OCI-LY1 (cell line): Measurements from ENCODE around the gene STX11.

ENCODE experiments used
- H2AFZ ChIP-seq: fragments of 200-600 bp; sonication (generic), shearing (Covaris generic); 2 replicates; pipeline ENCODE4 v1.6.0; 2014; ENCODE audit warnings: antibody characterized with exemption, mild to moderate bottlenecking, low read length
- H3F3A ChIP-seq: fragments of 200-600 bp; sonication (generic), shearing (Covaris generic); 2 replicates; pipeline ENCODE4 v1.6.0; 2014; ENCODE audit warnings: mild to moderate bottlenecking, antibody characterized with exemption, low read length, moderate library complexity; ENCODE audit not compliant: insufficient read depth
- H3K27ac ChIP-seq: fragments of 200-600 bp; sonication (generic); 2 replicates; pipeline ENCODE4 v1.5.1; 2014; ENCODE audit warnings: low read length, mixed run types, mild to moderate bottlenecking, low read depth; ENCODE audit not compliant: poor library complexity, severe bottlenecking
- H3K27me3 ChIP-seq: fragments of 200-600 bp; sonication (generic); 2 replicates; pipeline ENCODE4 v1.6.0; 2014; ENCODE audit warnings: antibody characterized with exemption, mild to moderate bottlenecking, low read length, moderate library complexity; ENCODE audit not compliant: insufficient read depth
- H3K36me3 ChIP-seq: fragments of 200-600 bp; sonication (generic); 2 replicates; pipeline ENCODE4 v1.6.1; 2014; ENCODE audit warnings: mild to moderate bottlenecking, antibody characterized with exemption, low read length, moderate library complexity, mixed read lengths; ENCODE audit not compliant: insufficient read depth
- H3K4me1 ChIP-seq: fragments of 200-600 bp; sonication (generic); 2 replicates; pipeline ENCODE4 v1.5.1; 2014; ENCODE audit warnings: mild to moderate bottlenecking, low read length, moderate library complexity; ENCODE audit not compliant: insufficient read depth, severe bottlenecking
- H3K4me2 ChIP-seq: fragments of 200-600 bp; sonication (generic), shearing (Covaris generic); 2 replicates; pipeline ENCODE4 v1.6.1; 2014; ENCODE audit warnings: low read length
- H3K4me3 ChIP-seq: fragments of 200-600 bp; sonication (generic); 2 replicates; pipeline ENCODE4 v1.5.1; 2014; ENCODE audit warnings: low read length, low read depth, mild to moderate bottlenecking, mixed read lengths; ENCODE audit not compliant: poor library complexity, severe bottlenecking
- H3K79me2 ChIP-seq: fragments of 200-600 bp; shearing (Covaris generic); 2 replicates; pipeline ENCODE4 v1.6.1; 2016; ENCODE audit warnings: mixed run types, low read length, mixed read lengths; ENCODE audit not compliant: insufficient read depth
- H3K9ac ChIP-seq: fragments of 200-600 bp; sonication (generic), shearing (Covaris generic); 2 replicates; pipeline ENCODE4 v1.6.1; 2014; ENCODE audit warnings: mild to moderate bottlenecking, low read length, mixed read lengths
- H3K9me2 ChIP-seq: fragments of 200-600 bp; sonication (generic), shearing (Covaris generic); 2 replicates; pipeline ENCODE4 v1.6.1; 2014; ENCODE audit warnings: low read depth, mild to moderate bottlenecking, low read length, mixed read lengths
- H3K9me3 ChIP-seq: fragments of 200-600 bp; shearing (Covaris generic); 2 replicates; pipeline ENCODE4 v1.6.1; 2014; ENCODE audit warnings: low read length, mixed read lengths
- H4K20me1 ChIP-seq: fragments of 200-600 bp; sonication (generic), shearing (Covaris generic); 2 replicates; pipeline ENCODE4 v1.6.0; 2016; ENCODE audit warnings: mild to moderate bottlenecking, low read length; ENCODE audit not compliant: insufficient read depth
- EZH2 ChIP-seq: fragments of 200-600 bp; sonication (generic), shearing (Covaris generic); IDR thresholded peaks from 2 replicates; pipeline ENCODE4 v1.8.0; 2017; ENCODE audit warnings: borderline replicate concordance, mixed run types, mild to moderate bottlenecking, antibody characterized with exemption, low read length, moderate library complexity, mixed read lengths
- TF ChIP-seq, protein P1 (sequence below): fragments of 200-600 bp; sonication (generic), shearing (Covaris generic); IDR thresholded peaks from 2 replicates; pipeline ENCODE4 v1.5.1; 2017; ENCODE audit warnings: mild to moderate bottlenecking, antibody characterized with exemption, low read length, moderate library complexity, mixed read lengths

Gene STX11

DNA sequence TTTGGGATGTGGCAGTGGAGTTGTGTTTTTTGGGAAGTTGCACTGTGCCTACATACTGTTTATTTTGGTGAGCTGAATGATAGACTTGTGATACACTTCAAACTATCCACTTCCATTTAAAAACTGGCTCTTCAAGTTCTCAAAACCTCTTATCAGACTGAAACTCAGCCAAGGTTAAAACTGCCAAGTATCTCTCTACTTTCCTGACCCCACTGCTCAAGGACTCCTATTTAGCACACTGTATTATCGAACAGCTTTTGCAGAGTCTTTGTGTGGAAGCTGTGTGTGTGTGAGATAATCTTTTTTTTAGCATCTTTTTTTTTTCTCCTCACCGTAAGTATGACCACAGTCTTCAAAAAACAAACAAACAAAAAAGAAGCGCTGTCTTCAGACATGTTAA is 21.1 kb downstream of the STX11 start:
- H3F3A ChIP-seq: no peaks in the 10 kb centered on the region
- no peaks in the 10 kb centered on the region for H3K9me3 ChIP-seq
- no peak overlapping the region for H3K4me2 ChIP-seq
- H2AFZ ChIP-seq: no peak overlapping the region
- no peaks in the 10 kb centered on the region for H3K36me3 ChIP-seq
- no peaks in the 10 kb centered on the region for H3K27me3 ChIP-seq
- H3K9ac ChIP-seq: no peak overlapping the region
- no peaks in the 10 kb centered on the region for H4K20me1 ChIP-seq
- H3K79me2 ChIP-seq: no peaks in the 10 kb centered on the region
- no peaks in the 10 kb centered on the region for H3K4me1 ChIP-seq
- TF ChIP-seq EZH2: no peak
- TF ChIP-seq, protein P1, sequence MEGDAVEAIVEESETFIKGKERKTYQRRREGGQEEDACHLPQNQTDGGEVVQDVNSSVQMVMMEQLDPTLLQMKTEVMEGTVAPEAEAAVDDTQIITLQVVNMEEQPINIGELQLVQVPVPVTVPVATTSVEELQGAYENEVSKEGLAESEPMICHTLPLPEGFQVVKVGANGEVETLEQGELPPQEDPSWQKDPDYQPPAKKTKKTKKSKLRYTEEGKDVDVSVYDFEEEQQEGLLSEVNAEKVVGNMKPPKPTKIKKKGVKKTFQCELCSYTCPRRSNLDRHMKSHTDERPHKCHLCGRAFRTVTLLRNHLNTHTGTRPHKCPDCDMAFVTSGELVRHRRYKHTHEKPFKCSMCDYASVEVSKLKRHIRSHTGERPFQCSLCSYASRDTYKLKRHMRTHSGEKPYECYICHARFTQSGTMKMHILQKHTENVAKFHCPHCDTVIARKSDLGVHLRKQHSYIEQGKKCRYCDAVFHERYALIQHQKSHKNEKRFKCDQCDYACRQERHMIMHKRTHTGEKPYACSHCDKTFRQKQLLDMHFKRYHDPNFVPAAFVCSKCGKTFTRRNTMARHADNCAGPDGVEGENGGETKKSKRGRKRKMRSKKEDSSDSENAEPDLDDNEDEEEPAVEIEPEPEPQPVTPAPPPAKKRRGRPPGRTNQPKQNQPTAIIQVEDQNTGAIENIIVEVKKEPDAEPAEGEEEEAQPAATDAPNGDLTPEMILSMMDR: no peak
- no peaks in the 10 kb centered on the region for H3K9me2 ChIP-seq
- H3K4me3 ChIP-seq: no peak overlapping the region
- H3K27ac ChIP-seq: no peak overlapping the region

DNA sequence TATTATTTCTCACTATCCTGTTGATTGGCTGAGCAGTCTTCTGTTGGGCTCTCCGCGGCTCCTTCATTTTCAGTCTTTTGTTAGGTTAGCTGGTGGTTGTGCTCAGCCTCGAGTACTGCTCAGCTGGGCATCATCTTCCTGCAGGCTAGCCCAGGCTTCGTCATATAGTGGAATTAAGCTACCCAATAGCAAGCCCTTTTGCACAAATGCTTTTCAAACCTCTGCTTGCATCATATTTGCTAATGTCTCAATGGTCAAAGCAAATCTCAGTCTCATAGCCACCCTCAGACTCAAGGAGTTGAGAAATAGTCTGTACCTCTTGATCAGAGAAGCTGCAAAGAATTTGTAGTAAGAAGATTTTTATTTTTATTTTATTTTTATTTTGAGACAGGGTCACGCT is 23.7 kb downstream of the STX11 start:
- H3K4me2 ChIP-seq: no peak overlapping the region

DNA sequence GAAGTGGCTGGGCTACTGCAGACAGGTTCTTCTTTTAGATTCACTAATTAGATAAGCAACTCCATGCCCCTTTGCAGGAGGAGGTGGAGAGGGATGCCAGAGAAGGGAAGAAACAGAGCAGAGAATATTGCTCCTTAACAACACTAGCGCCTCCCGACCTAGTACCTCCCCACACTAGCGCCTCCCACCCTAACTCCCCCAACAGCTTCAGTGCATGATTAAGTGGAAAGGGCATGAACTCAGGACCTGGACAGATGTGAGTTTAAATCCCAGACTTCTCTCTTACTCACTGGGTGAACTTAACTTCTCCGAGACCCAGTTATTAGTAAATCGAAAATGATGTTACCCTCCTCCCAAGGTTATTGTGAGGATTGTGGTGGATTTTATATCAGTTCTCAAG is 25.7 kb downstream of the STX11 start:
- Histone ChIP-seq H3K9me2 (no peaks in the 10 kb centered on the region), H3K27me3 (no peaks in the 10 kb centered on the region), H3K79me2 (no peaks in the 10 kb centered on the region), H3K4me3 (no peak overlapping the region), H3K4me2 (no peak overlapping the region), H3K4me1 (no peaks in the 10 kb centered on the region), H3F3A (no peaks in the 10 kb centered on the region), H3K36me3 (no peaks in the 10 kb centered on the region), H4K20me1 (no peaks in the 10 kb centered on the region), H2AFZ (no peak overlapping the region), H3K27ac (no peak overlapping the region), H3K9ac (no peak overlapping the region), H3K9me3 (no peaks in the 10 kb centered on the region)
- TF ChIP-seq EZH2: no peak

More for the DNA sequence above, 23.7 kb downstream of the STX11 start:
- H3F3A ChIP-seq: no peaks in the 10 kb centered on the region
- H3K27ac ChIP-seq: no peak overlapping the region
- H4K20me1 ChIP-seq: no peaks in the 10 kb centered on the region
- no peaks in the 10 kb centered on the region for H3K79me2 ChIP-seq
- no peak for TF ChIP-seq EZH2
- TF ChIP-seq, protein P1: no peak
- no peaks in the 10 kb centered on the region for H3K36me3 ChIP-seq
- H3K4me1 ChIP-seq: no peaks in the 10 kb centered on the region
- no peak overlapping the region for H2AFZ ChIP-seq
- no peaks in the 10 kb centered on the region for H3K9me3 ChIP-seq
- H3K9ac ChIP-seq: no peak overlapping the region
- H3K9me2 ChIP-seq: no peaks in the 10 kb centered on the region
- no peaks in the 10 kb centered on the region for H3K27me3 ChIP-seq
- no peak overlapping the region for H3K4me3 ChIP-seq

DNA sequence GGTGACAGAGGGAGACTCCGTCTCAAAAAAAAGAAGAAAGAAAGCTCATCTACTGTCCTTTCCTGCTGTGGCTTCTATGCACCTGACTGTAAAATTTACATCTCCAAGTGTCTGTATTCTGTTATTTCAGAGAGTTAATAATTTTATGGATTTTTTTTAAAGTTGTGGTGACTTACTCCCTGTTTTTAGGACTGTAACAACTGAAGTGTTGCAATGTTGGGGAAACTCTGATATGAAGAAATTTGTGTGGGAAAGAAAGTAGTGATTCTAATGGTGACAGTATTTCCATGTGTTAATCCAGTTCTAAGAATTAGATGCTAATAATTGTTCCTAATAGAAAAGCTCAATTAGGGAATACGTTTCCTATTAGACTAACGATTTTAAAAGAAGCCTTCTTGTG is 27.4 kb downstream of the STX11 start:
- no peak overlapping the region for H3K27ac ChIP-seq
- no peaks in the 10 kb centered on the region for H3K9me2 ChIP-seq
- no peaks in the 10 kb centered on the region for H3K79me2 ChIP-seq
- no peaks in the 10 kb centered on the region for H3K36me3 ChIP-seq
- no peak overlapping the region for H3K4me2 ChIP-seq
- H3F3A ChIP-seq: no peaks in the 10 kb centered on the region
- H3K9ac ChIP-seq: no peak overlapping the region
- H2AFZ ChIP-seq: no peak overlapping the region
- no peaks in the 10 kb centered on the region for H3K27me3 ChIP-seq
- no peak overlapping the region for H3K4me3 ChIP-seq
- H3K4me1 ChIP-seq: no peaks in the 10 kb centered on the region
- TF ChIP-seq EZH2: no peak
- TF ChIP-seq, protein P1: no peak
- H4K20me1 ChIP-seq: no peaks in the 10 kb centered on the region
- no peaks in the 10 kb centered on the region for H3K9me3 ChIP-seq
